GM23248 (cell line): ENCODE measurements around the gene HAND2.

Experiments
- EZH2 ChIP-seq: fragments of 200-600 bp; sonication (generic); IDR thresholded peaks from 2 replicates; pipeline ENCODE4 v1.6.1; 2018; ENCODE audit warnings: antibody characterized with exemption, mild to moderate bottlenecking; ENCODE audit not compliant: insufficient read depth, poor library complexity, severe bottlenecking
- EZH2phosphoT487 ChIP-seq: fragments of 200-600 bp; sonication (generic); IDR thresholded peaks from 2 replicates; pipeline ENCODE4 v1.6.1; 2018; ENCODE audit warnings: antibody characterized with exemption, moderate library complexity, mild to moderate bottlenecking, low read depth; ENCODE audit not compliant: insufficient read depth

- TF ChIP-seq EZH2phosphoT487 (no peak), EZH2 (no peak)
Measured at GRCh38 chr4:173575482-173576152, 45.6 kb upstream of the HAND2 start.
